GM19452 (cell line): ENCODE measurements around the gene DCDC2C.

Experiments used
- ATAC-seq: cut with Tn5 transposase; IDR thresholded peaks from one replicate; pipeline ENCODE4 v1.9.1; 2021; ENCODE audit not compliant: unreplicated experiment

DCDC2C gene

GRCh38 chr2:3769766-3770165, 66.4 kb downstream of the DCDC2C start:
- no peak for ATAC-seq

GRCh38 chr2:3770724-3771415, 67.5 kb downstream of the DCDC2C start:
- ATAC-seq = no peak

GRCh38 chr2:3771576-3771975, 68.2 kb downstream of the DCDC2C start:
- no peak for ATAC-seq

GRCh38 chr2:3774336-3774735, 71.0 kb downstream of the DCDC2C start:
- ATAC-seq = no peak

- no peak for ATAC-seq
These were observed 72.9 kb downstream of the DCDC2C start for GRCh38 chr2:3776311-3776710.

GRCh38 chr2:3777966-3778365, 74.6 kb downstream of the DCDC2C start:
- no peak for ATAC-seq

- no peak for ATAC-seq
These were observed 75.6 kb downstream of the DCDC2C start for GRCh38 chr2:3778851-3779495.

- ATAC-seq = no peak
These were observed 76.2 kb downstream of the DCDC2C start for GRCh38 chr2:3779496-3780049.

- peak; percentile 99 for ATAC-seq
These were observed 77.4 kb downstream of the DCDC2C start for GRCh38 chr2:3780477-3781402.

GRCh38 chr2:3784731-3785130, 81.4 kb downstream of the DCDC2C start:
- no peak for ATAC-seq

- ATAC-seq = no peak
These were observed 82.0 kb downstream of the DCDC2C start for GRCh38 chr2:3785220-3785889.

GRCh38 chr2:3785890-3786273, 82.5 kb downstream of the DCDC2C start:
- no peak for ATAC-seq

GRCh38 chr2:3787768-3788167, 84.4 kb downstream of the DCDC2C start:
- no peak for ATAC-seq

- ATAC-seq = no peak
These were observed 85.9 kb downstream of the DCDC2C start for GRCh38 chr2:3789256-3789655.

GRCh38 chr2:3793249-3793648, 89.9 kb downstream of the DCDC2C start:
- ATAC-seq = no peak

GRCh38 chr2:3801506-3801905, 98.1 kb downstream of the DCDC2C start:
- no peak for ATAC-seq

- no peak for ATAC-seq
These were observed 102.0 kb downstream of the DCDC2C start for GRCh38 chr2:3805201-3805939.

- ATAC-seq = no peak
These were observed 102.8 kb downstream of the DCDC2C start for GRCh38 chr2:3806168-3806567.

GRCh38 chr2:3806730-3807129, 103.4 kb downstream of the DCDC2C start:
- no peak for ATAC-seq

GRCh38 chr2:3807853-3808252, 104.5 kb downstream of the DCDC2C start:
- no peak for ATAC-seq
